Pancreas (tissue), 10 donors: Measurements from ENCODE around the gene P2RY11. TPM values are rescaled to one million over a fixed set of nuclear protein-coding genes. Genes with fewer than 3 reads are reported as not detected.

ENCODE experiments used
- ATAC-seq, 4 donors: fragments of 200-7000 bp; cut with Tn5 transposase; one replicate each; pipeline versions ENCODE4 v1.8.0 to v1.9.1; 2020; ENCODE audit warnings: mild to moderate bottlenecking in 4 of 4, moderate library complexity in 4 of 4
- DNase-seq, 6 donors: peaks; one replicate each; pipeline ENCODE4 v3.0.0-alpha.2; 2020
- FAIRE-seq: peaks from 2 replicates; lab custom pipeline; 2012; peaks lifted over from hg19 to GRCh38; lab: Jason Lieb, UNC
- H3K27ac ChIP-seq, 4 donors: fragments of 200-600 bp; sonication (generic); 1 replicate in 3 of 4; 2 replicates in 1 of 4; pipeline versions ENCODE4 v1.5.0 to v1.8.0; 2020
- H3K27me3 ChIP-seq, 4 donors: fragments of 200-600 bp; one replicate each; pipeline ENCODE4 v1.8.0; 2021
- H3K36me3 ChIP-seq, 3 donors: fragments of 200-600 bp; sonication (generic) in 1 of 3; one replicate each; pipeline versions ENCODE4 v1.5.0 to v1.8.0; 2020 to 2021
- H3K4me1 ChIP-seq, 3 donors: fragments of 200-600 bp; one replicate each; pipeline ENCODE4 v1.8.0; 2021
- H3K4me3 ChIP-seq, 4 donors: fragments of 200-600 bp; sonication (generic) in 2 of 4; one replicate each; pipeline versions ENCODE4 v1.5.0 to v1.8.0; 2020 to 2021
- H3K9me3 ChIP-seq, 4 donors: fragments of 200-600 bp; one replicate each; pipeline ENCODE4 v1.8.0; 2021
- CTCF ChIP-seq, 4 donors: fragments of 200-600 bp; sonication (generic) in 3 of 4; IDR thresholded peaks; one replicate each; pipeline versions ENCODE4 v1.5.0 to v1.8.0; 2021; ENCODE audit warnings: antibody characterized with exemption in 4 of 4
- WGBS, 2 donors: extraction: QIAGEN DNeasy Blood & Tissue Kit; methylation state at CpG; one replicate each; pipeline ENCODE4 v1.1.7; 2013; 5-methylcytosine and 5-hydroxymethylcytosine counted together
- intact Hi-C, 3 donors: fragments of 100-400 bp; cut with DNase I; formaldehyde crosslinking; loops; one replicate each; pipeline versions ENCODE4 v1.11.1 to v1.14.2; 2022
- polyA plus RNA-seq, 2 donors: library from polyadenylated mRNA; stranded (reverse); fragments of 200-250 nt; gene quantifications; one replicate each; pipeline ENCODE4 v1.2.3, GENCODE V29; 2013
- total RNA-seq, 6 donors: library from RNA; stranded (reverse); fragmentation: NEBNext Ultra II Directional in 4 of 6; extraction: Animal tissue kit (Norgen Biotek cat#: 25700) in 4 of 6; gene quantifications; one replicate each; pipeline versions ENCODE4 v1.2.1 to v1.2.4, GENCODE V29; 2021 to 2023
- donor health status: healthy with polysubstance abuse.
- donor health status: DM: no; HTN: no; CAD: no; lungs with moderate emphysema.
- donor health status: DM: no; HTN: no; CAD: no.
- donor health status: control.
- donor health status: control.
- donor health status: Bipolar disorder and iron deficiency.
- donor health status: DM: yes; HTN: yes; CAD: no.
- donor health status: DM: no; HTN: no; CAD: no.
- donor health status: DM: no; HTN: no; CAD: no.
- donor health status: DM: yes; HTN: yes; CAD: no.

Gene P2RY11
- total and polyA plus RNA-seq, 8 donors, result 2.5 to 17.4 (median 7.1) TPM

GRCh38 chr19:10141479-10141878 lies 30.0 kb downstream of the P2RY11 start:
- intact Hi-C loops, result no loop called here
- Histone ChIP-seq H3K27me3 (no peaks in the 10 kb centered on the region), H3K4me3 (no peak overlapping the region), H3K27ac (no peak overlapping the region), H3K36me3 (peaks cover 0 to 46% (median 6%) of the 10 kb centered on the region in 3 donors), H3K9me3 (no peaks in the 10 kb centered on the region), H3K4me1 (no peaks in the 10 kb centered on the region)
- WGBS, 2 donors, result 91 to 94% methylated on average over 13 of the region's 13 CpGs
- no peak for FAIRE-seq
- DNase-seq, result no peak
- ATAC-seq, result no peak
- TF ChIP-seq CTCF (IDR thresholded peaks at IDR 0.05), result no peak

GRCh38 chr19:10141973-10142372 lies 30.5 kb downstream of the P2RY11 start:
- Histone ChIP-seq H3K27ac (no peak overlapping the region), H3K9me3 (no peaks in the 10 kb centered on the region), H3K4me1 (no peaks in the 10 kb centered on the region), H3K27me3 (no peaks in the 10 kb centered on the region), H3K36me3 (peaks cover 0 to 48% (median 6%) of the 10 kb centered on the region in 3 donors), H3K4me3 (no peak overlapping the region)
- 96 to 97% methylated on average over 18 of the region's 18 CpGs for whole genome bisulfite sequencing, 2 donors
- DNase-seq, result no peak
- no peak for TF ChIP-seq CTCF (IDR thresholded peaks at IDR 0.05)
- no peak for FAIRE-seq
- no peak for ATAC-seq
- intact Hi-C loops, result no loop called here

GRCh38 chr19:10142701-10143375 lies 31.3 kb downstream of the P2RY11 start:
- intact Hi-C loops, result no loop called here
- H3K27me3 ChIP-seq, result no peaks in the 10 kb centered on the region
- H3K36me3 ChIP-seq, result peaks cover 0 to 45% (median 6%) of the 10 kb centered on the region in 3 donors
- no peak for DNase-seq
- WGBS, 2 donors, result 84% methylated on average over 15 of the region's 15 CpGs
- peak in 2 of 4 donors; percentile 35 to 51 for ATAC-seq
- TF ChIP-seq CTCF (IDR thresholded peaks at IDR 0.05), result no peak
- FAIRE-seq, result no peak
- no peaks in the 10 kb centered on the region for H3K9me3 ChIP-seq
- H3K4me3 ChIP-seq, result no peak overlapping the region
- no peaks in the 10 kb centered on the region for H3K4me1 ChIP-seq
- H3K27ac ChIP-seq, result no peak overlapping the region

GRCh38 chr19:10143681-10144080 lies 32.2 kb downstream of the P2RY11 start:
- no peak for ATAC-seq
- H3K36me3 ChIP-seq, result peaks cover 0 to 45% (median 6%) of the 10 kb centered on the region in 3 donors

More at GRCh38 chr19:10143681-10144080, 32.2 kb downstream of the P2RY11 start:
- WGBS, 2 donors, result 86 to 87% methylated on average over 11 of the region's 11 CpGs
- Histone ChIP-seq H3K27ac (no peak overlapping the region), H3K27me3 (no peaks in the 10 kb centered on the region), H3K9me3 (no peaks in the 10 kb centered on the region), H3K4me1 (no peaks in the 10 kb centered on the region), H3K4me3 (no peak overlapping the region)
- FAIRE-seq (no peak), DNase-seq (no peak)
- TF ChIP-seq CTCF (IDR thresholded peaks at IDR 0.05), result no peak
- intact Hi-C loops, result no loop called here
